ENCODE results near the gene KCNJ14. TPM values are rescaled to one million over a fixed set of nuclear protein-coding genes. Genes with fewer than 3 reads are reported as not detected.

The KCNJ14 gene
- total RNA-seq, 1 donor from 2014 or later, result 0.20 TPM

GRCh38 chr19:48445256-48445605, 10.1 kb upstream of the KCNJ14 start:
- peak; percentile 86 for DNase-seq (ENCODE audit: low read depth, low spot score)

- DNase-seq (ENCODE audit: low read depth, low spot score), result peak; percentile 89
Observed at GRCh38 chr19:48445606-48446481, 9.5 kb upstream of the KCNJ14 start, which contains the start of gene GRWD1. Gene GRWD1, plus strand, starts transcription at chr19:48445983. Its CDS starts 23 bp downstream, at chr19:48446006.

GRCh38 chr19:48446579-48446978, 8.8 kb upstream of the KCNJ14 start:
- no peak for DNase-seq (ENCODE audit: low read depth, low spot score)

GRCh38 chr19:48448563-48448962, 6.8 kb upstream of the KCNJ14 start:
- DNase-seq (ENCODE audit: low read depth, low spot score), result no peak

- no peak for DNase-seq (ENCODE audit: low read depth, low spot score)
Observed at GRCh38 chr19:48450441-48450840, 4.9 kb upstream of the KCNJ14 start.

- no peak for DNase-seq (ENCODE audit: low read depth, low spot score)
Observed at GRCh38 chr19:48450863-48451262, 4.5 kb upstream of the KCNJ14 start.

- DNase-seq (ENCODE audit: low read depth, low spot score), result no peak
Observed at GRCh38 chr19:48451624-48452023, 3.8 kb upstream of the KCNJ14 start.

- no peak for DNase-seq (ENCODE audit: low read depth, low spot score)
Observed at GRCh38 chr19:48452289-48453190, 2.8 kb upstream of the KCNJ14 start.

GRCh38 chr19:48454150-48454730, 1.1 kb upstream of the KCNJ14 start:
- DNase-seq (ENCODE audit: low read depth, low spot score), result no peak

- DNase-seq (ENCODE audit: low read depth, low spot score), result no peak
Observed at GRCh38 chr19:48455908-48456562, 661 bp downstream of the KCNJ14 start.

- DNase-seq (ENCODE audit: low read depth, low spot score), result no peak
Observed at GRCh38 chr19:48456864-48457263, 1.5 kb downstream of the KCNJ14 start.

GRCh38 chr19:48458016-48458415, 2.6 kb downstream of the KCNJ14 start:
- DNase-seq (ENCODE audit: low read depth, low spot score), result no peak

GRCh38 chr19:48461651-48461981, 6.2 kb downstream of the KCNJ14 start:
- DNase-seq (ENCODE audit: low read depth, low spot score), result no peak

- no peak for DNase-seq (ENCODE audit: low read depth, low spot score)
Observed at GRCh38 chr19:48461982-48462655, 6.7 kb downstream of the KCNJ14 start.

- no peak for DNase-seq (ENCODE audit: low read depth, low spot score)
Observed at GRCh38 chr19:48465215-48465614, 9.8 kb downstream of the KCNJ14 start.

- no peak for DNase-seq (ENCODE audit: low read depth, low spot score)
Observed at GRCh38 chr19:48466561-48467325, 11.4 kb downstream of the KCNJ14 start.

- DNase-seq (ENCODE audit: low read depth, low spot score), result peak; percentile 99
Observed at GRCh38 chr19:48468772-48469288, 13.5 kb downstream of the KCNJ14 start.

GRCh38 chr19:48469289-48469881, 14.0 kb downstream of the KCNJ14 start, which contains the start of gene CYTH2:
Gene CYTH2, plus strand, starts transcription at chr19:48469369. Its CDS starts 139 bp downstream, at chr19:48469508.
- DNase-seq (ENCODE audit: low read depth, low spot score), result peak; percentile 64

GRCh38 chr19:48469934-48470680, 14.7 kb downstream of the KCNJ14 start:
- no peak for DNase-seq (ENCODE audit: low read depth, low spot score)

Data from pulmonary artery endothelial cell (primary cell).